ENCODE results near the gene DNAH6.

The DNAH6 gene

GRCh38 chr2:84781942-84782716 is 265.8 kb downstream of the DNAH6 start:
- H2AFZ ChIP-seq (ENCODE audit: low read length) = no peak overlapping the region
- H2AK5ac ChIP-seq (ENCODE audit: low read depth, low read length) = no peak overlapping the region
- H2BK5ac ChIP-seq (ENCODE audit: low read length) = no peak overlapping the region
- H3K14ac ChIP-seq (ENCODE audit: low read length) = no peak overlapping the region
- H3K4ac ChIP-seq (ENCODE audit: low read length) = no peak overlapping the region
- no peak for DNase-seq (ENCODE audit: low spot score)
- H2BK15ac ChIP-seq (ENCODE audit: low read length) = no peak overlapping the region
- no peak overlapping the region for H3K18ac ChIP-seq (ENCODE audit: low read length)
- H3K23ac ChIP-seq (ENCODE audit: low read depth, low read length, poor library complexity) = no peak overlapping the region
- no peak overlapping the region for H2BK120ac ChIP-seq (ENCODE audit: low read depth, low read length)
- no peak overlapping the region for H3K4me2 ChIP-seq (ENCODE audit: insufficient read depth, low read length, poor library complexity, severe bottlenecking)
- no peaks in the 10 kb centered on the region for H3K27me3 ChIP-seq (ENCODE audit: control insufficient read depth in 3 of 3, insufficient read depth in 3 of 3, low read depth in 1 of 3, low read length in 3 of 3)
- no peaks in the 10 kb centered on the region for H3K79me1 ChIP-seq (ENCODE audit: low read depth, low read length)
- no peaks in the 10 kb centered on the region for H3K9me3 ChIP-seq (replicated peaks in 1 of 2; ENCODE audit: control insufficient read depth in 2 of 2, insufficient read depth in 1 of 2, low read depth in 1 of 2, low read length in 2 of 2)
- WGBS, 2 donors (ENCODE audit: extremely low coverage in 2 of 2, insufficient read length in 2 of 2, insufficient replicate concordance in 1 of 2) = no CpG with 5 or more reads among the region's 3 CpGs
- H3K27ac ChIP-seq (replicated peaks; ENCODE audit: low read length) = no peak overlapping the region
- no peak overlapping the region for H2BK12ac ChIP-seq (ENCODE audit: low read length)
- no peak overlapping the region for H4K8ac ChIP-seq (ENCODE audit: low read depth, low read length)
- no peaks in the 10 kb centered on the region for H3K4me1 ChIP-seq (ENCODE audit: control insufficient read depth in 2 of 2, insufficient read depth in 1 of 2, low read depth in 1 of 2, low read length in 2 of 2)
- no peaks in the 10 kb centered on the region for H3K36me3 ChIP-seq (replicated peaks in 1 of 2; ENCODE audit: control insufficient read depth in 2 of 2, insufficient read depth in 2 of 2, low read length in 2 of 2)
- no peak overlapping the region for H4K91ac ChIP-seq (ENCODE audit: low read depth, low read length, poor library complexity)
- H3K9ac ChIP-seq (ENCODE audit: low read depth, low read length, poor library complexity) = no peak overlapping the region
- no peak overlapping the region for H3K4me3 ChIP-seq (ENCODE audit: low read length in 2 of 2)

- Histone ChIP-seq H3K4me1 (ENCODE audit: control insufficient read depth in 2 of 2, insufficient read depth in 1 of 2, low read depth in 1 of 2, low read length in 2 of 2) (no peaks in the 10 kb centered on the region), H3K27me3 (ENCODE audit: control insufficient read depth in 3 of 3, insufficient read depth in 3 of 3, low read depth in 1 of 3, low read length in 3 of 3) (no peaks in the 10 kb centered on the region), H4K91ac (ENCODE audit: low read depth, low read length, poor library complexity) (no peak overlapping the region), H3K23ac (ENCODE audit: low read depth, low read length, poor library complexity) (no peak overlapping the region), H2BK5ac (ENCODE audit: low read length) (no peak overlapping the region), H3K9ac (ENCODE audit: low read depth, low read length, poor library complexity) (no peak overlapping the region), H3K9me3 (replicated peaks in 1 of 2; ENCODE audit: control insufficient read depth in 2 of 2, insufficient read depth in 1 of 2, low read depth in 1 of 2, low read length in 2 of 2) (no peaks in the 10 kb centered on the region), H3K18ac (ENCODE audit: low read length) (no peak overlapping the region), H3K14ac (ENCODE audit: low read length) (no peak overlapping the region), H2AK5ac (ENCODE audit: low read depth, low read length) (no peak overlapping the region), H3K4me2 (ENCODE audit: insufficient read depth, low read length, poor library complexity, severe bottlenecking) (no peak overlapping the region), H3K36me3 (replicated peaks in 1 of 2; ENCODE audit: control insufficient read depth in 2 of 2, insufficient read depth in 2 of 2, low read length in 2 of 2) (no peaks in the 10 kb centered on the region), H2BK15ac (ENCODE audit: low read length) (no peak overlapping the region), H4K8ac (ENCODE audit: low read depth, low read length) (no peak overlapping the region), H3K79me1 (ENCODE audit: low read depth, low read length) (no peaks in the 10 kb centered on the region), H2BK120ac (ENCODE audit: low read depth, low read length) (no peak overlapping the region), H2AFZ (ENCODE audit: low read length) (no peak overlapping the region), H3K4ac (ENCODE audit: low read length) (no peak overlapping the region), H3K27ac (replicated peaks; ENCODE audit: low read length) (no peak overlapping the region), H2BK12ac (ENCODE audit: low read length) (no peak overlapping the region), H3K4me3 (ENCODE audit: low read length in 2 of 2) (no peak overlapping the region)
- no peak for DNase-seq (ENCODE audit: low spot score)
- no CpG with 5 or more reads among the region's 1 CpG for WGBS, 2 donors (ENCODE audit: extremely low coverage in 2 of 2, insufficient read length in 2 of 2, insufficient replicate concordance in 1 of 2)
Observed at GRCh38 chr2:84782717-84783442, 266.6 kb downstream of the DNAH6 start.

GRCh38 chr2:84785950-84786349 is 269.7 kb downstream of the DNAH6 start:
- no peaks in the 10 kb centered on the region for H3K36me3 ChIP-seq (replicated peaks in 1 of 2; ENCODE audit: control insufficient read depth in 2 of 2, insufficient read depth in 2 of 2, low read length in 2 of 2)
- no peaks in the 10 kb centered on the region for H3K27me3 ChIP-seq (ENCODE audit: control insufficient read depth in 3 of 3, insufficient read depth in 3 of 3, low read depth in 1 of 3, low read length in 3 of 3)
- no peak overlapping the region for H2BK15ac ChIP-seq (ENCODE audit: low read length)
- H3K4me3 ChIP-seq (ENCODE audit: low read length in 2 of 2) = no peak overlapping the region
- DNase-seq (ENCODE audit: low spot score) = no peak
- no peak overlapping the region for H3K18ac ChIP-seq (ENCODE audit: low read length)
- H2BK12ac ChIP-seq (ENCODE audit: low read length) = no peak overlapping the region
- no peak overlapping the region for H3K4me2 ChIP-seq (ENCODE audit: insufficient read depth, low read length, poor library complexity, severe bottlenecking)
- H4K91ac ChIP-seq (ENCODE audit: low read depth, low read length, poor library complexity) = no peak overlapping the region
- H2BK120ac ChIP-seq (ENCODE audit: low read depth, low read length) = no peak overlapping the region
- no peaks in the 10 kb centered on the region for H3K4me1 ChIP-seq (ENCODE audit: control insufficient read depth in 2 of 2, insufficient read depth in 1 of 2, low read depth in 1 of 2, low read length in 2 of 2)
- no peaks in the 10 kb centered on the region for H3K79me1 ChIP-seq (ENCODE audit: low read depth, low read length)
- H3K14ac ChIP-seq (ENCODE audit: low read length) = no peak overlapping the region
- no peak overlapping the region for H2AK5ac ChIP-seq (ENCODE audit: low read depth, low read length)
- WGBS, 2 donors (ENCODE audit: extremely low coverage in 2 of 2, insufficient read length in 2 of 2, insufficient replicate concordance in 1 of 2) = no CpG with 5 or more reads among the region's 4 CpGs
- H3K9me3 ChIP-seq (replicated peaks in 1 of 2; ENCODE audit: control insufficient read depth in 2 of 2, insufficient read depth in 1 of 2, low read depth in 1 of 2, low read length in 2 of 2) = no peaks in the 10 kb centered on the region
- no peak overlapping the region for H3K27ac ChIP-seq (replicated peaks; ENCODE audit: low read length)
- no peak overlapping the region for H3K23ac ChIP-seq (ENCODE audit: low read depth, low read length, poor library complexity)
- no peak overlapping the region for H4K8ac ChIP-seq (ENCODE audit: low read depth, low read length)
- no peak overlapping the region for H2BK5ac ChIP-seq (ENCODE audit: low read length)
- no peak overlapping the region for H3K9ac ChIP-seq (ENCODE audit: low read depth, low read length, poor library complexity)
- no peak overlapping the region for H2AFZ ChIP-seq (ENCODE audit: low read length)
- H3K4ac ChIP-seq (ENCODE audit: low read length) = no peak overlapping the region

GRCh38 chr2:84786601-84787000 is 270.3 kb downstream of the DNAH6 start:
- H3K4ac ChIP-seq (ENCODE audit: low read length) = no peak overlapping the region
- no peak for DNase-seq (ENCODE audit: low spot score)
- H3K4me3 ChIP-seq (ENCODE audit: low read length in 2 of 2) = no peak overlapping the region
- no peak overlapping the region for H3K14ac ChIP-seq (ENCODE audit: low read length)
- no peak overlapping the region for H2BK15ac ChIP-seq (ENCODE audit: low read length)
- H3K9me3 ChIP-seq (replicated peaks in 1 of 2; ENCODE audit: control insufficient read depth in 2 of 2, insufficient read depth in 1 of 2, low read depth in 1 of 2, low read length in 2 of 2) = no peaks in the 10 kb centered on the region
- no peak overlapping the region for H4K8ac ChIP-seq (ENCODE audit: low read depth, low read length)
- no peak overlapping the region for H3K23ac ChIP-seq (ENCODE audit: low read depth, low read length, poor library complexity)
- H2AK5ac ChIP-seq (ENCODE audit: low read depth, low read length) = no peak overlapping the region
- H3K36me3 ChIP-seq (replicated peaks in 1 of 2; ENCODE audit: control insufficient read depth in 2 of 2, insufficient read depth in 2 of 2, low read length in 2 of 2) = no peaks in the 10 kb centered on the region
- H3K4me2 ChIP-seq (ENCODE audit: insufficient read depth, low read length, poor library complexity, severe bottlenecking) = no peak overlapping the region
- H3K18ac ChIP-seq (ENCODE audit: low read length) = no peak overlapping the region
- no peak overlapping the region for H4K91ac ChIP-seq (ENCODE audit: low read depth, low read length, poor library complexity)
- no peak overlapping the region for H2BK120ac ChIP-seq (ENCODE audit: low read depth, low read length)
- no peaks in the 10 kb centered on the region for H3K27me3 ChIP-seq (ENCODE audit: control insufficient read depth in 3 of 3, insufficient read depth in 3 of 3, low read depth in 1 of 3, low read length in 3 of 3)
- H2BK5ac ChIP-seq (ENCODE audit: low read length) = no peak overlapping the region
- H3K27ac ChIP-seq (replicated peaks; ENCODE audit: low read length) = no peak overlapping the region
- H3K4me1 ChIP-seq (ENCODE audit: control insufficient read depth in 2 of 2, insufficient read depth in 1 of 2, low read depth in 1 of 2, low read length in 2 of 2) = no peaks in the 10 kb centered on the region
- no peak overlapping the region for H2AFZ ChIP-seq (ENCODE audit: low read length)
- H3K9ac ChIP-seq (ENCODE audit: low read depth, low read length, poor library complexity) = no peak overlapping the region
- no peaks in the 10 kb centered on the region for H3K79me1 ChIP-seq (ENCODE audit: low read depth, low read length)
- no peak overlapping the region for H2BK12ac ChIP-seq (ENCODE audit: low read length)

Data from neuronal stem cell (in vitro differentiated cells).